Measurements from ENCODE around the gene CD96. TPM values are rescaled to one million over a fixed set of nuclear protein-coding genes. Genes with fewer than 3 reads are reported as not detected.
"Not testable (repeated sequence)": the region's sequence is repeated elsewhere in the genome, so short reads cannot be mapped to it uniquely, and the experiment has no call there.

CD96 gene
- total RNA-seq, 1 donor from 2014 or later = not detected

GRCh38 chr3:111542611-111543300 is 759 bp downstream of the CD96 start:
- H3K4me1 Mint-ChIP-seq = peaks cover 15% of the 10 kb centered on the region
- H3K36me3 Mint-ChIP-seq (ENCODE audit: low read depth) = no peaks in the 10 kb centered on the region
- H3K9me3 Mint-ChIP-seq = no peaks in the 10 kb centered on the region
- DNase-seq (ENCODE audit: low read depth, low spot score) = no peak
- H3K27me3 Mint-ChIP-seq (ENCODE audit: low read depth) = no peaks in the 10 kb centered on the region
- no peak overlapping the region for H3K27ac Mint-ChIP-seq (ENCODE audit: unreplicated experiment)
- no peak overlapping the region for H3K4me3 Mint-ChIP-seq
- no peak for TF ChIP-seq CTCF (conservative IDR thresholded peaks at IDR 0.05)

GRCh38 chr3:111545349-111545748 is 3.4 kb downstream of the CD96 start:
- Mint-ChIP-seq H3K4me1 (peaks cover 7% of the 10 kb centered on the region), H3K9me3 (no peaks in the 10 kb centered on the region), H3K4me3 (no peak overlapping the region), H3K36me3 (ENCODE audit: low read depth) (no peaks in the 10 kb centered on the region), H3K27ac (ENCODE audit: unreplicated experiment) (no peak overlapping the region), H3K27me3 (ENCODE audit: low read depth) (no peaks in the 10 kb centered on the region)
- no peak for DNase-seq (ENCODE audit: low read depth, low spot score)
- TF ChIP-seq CTCF (conservative IDR thresholded peaks at IDR 0.05) = no peak

- H3K27ac Mint-ChIP-seq (ENCODE audit: unreplicated experiment) = no peak overlapping the region
- no peaks in the 10 kb centered on the region for H3K27me3 Mint-ChIP-seq (ENCODE audit: low read depth)
- H3K9me3 Mint-ChIP-seq = no peaks in the 10 kb centered on the region
- TF ChIP-seq CTCF (conservative IDR thresholded peaks at IDR 0.05) = no peak
- no peaks in the 10 kb centered on the region for H3K36me3 Mint-ChIP-seq (ENCODE audit: low read depth)
- no peak for DNase-seq (ENCODE audit: low read depth, low spot score)
- no peak overlapping the region for H3K4me3 Mint-ChIP-seq
- H3K4me1 Mint-ChIP-seq = peaks cover 3% of the 10 kb centered on the region
Measured at GRCh38 chr3:111547631-111548030, 5.6 kb downstream of the CD96 start.

- DNase-seq (ENCODE audit: low read depth, low spot score) = no peak
- no peak overlapping the region for H3K4me3 Mint-ChIP-seq
- peaks cover 3% of the 10 kb centered on the region for H3K4me1 Mint-ChIP-seq
- H3K36me3 Mint-ChIP-seq (ENCODE audit: low read depth) = no peaks in the 10 kb centered on the region
- TF ChIP-seq CTCF (conservative IDR thresholded peaks at IDR 0.05) = no peak
- H3K27me3 Mint-ChIP-seq (ENCODE audit: low read depth) = no peaks in the 10 kb centered on the region
- no peak overlapping the region for H3K27ac Mint-ChIP-seq (ENCODE audit: unreplicated experiment)
- H3K9me3 Mint-ChIP-seq = no peaks in the 10 kb centered on the region
Measured at GRCh38 chr3:111548092-111548491, 6.1 kb downstream of the CD96 start.

GRCh38 chr3:111548756-111549155 is 6.8 kb downstream of the CD96 start:
- Mint-ChIP-seq H3K4me3 (no peak overlapping the region), H3K4me1 (peaks cover 3% of the 10 kb centered on the region), H3K27ac (ENCODE audit: unreplicated experiment) (no peak overlapping the region), H3K36me3 (ENCODE audit: low read depth) (no peaks in the 10 kb centered on the region), H3K9me3 (no peaks in the 10 kb centered on the region), H3K27me3 (ENCODE audit: low read depth) (no peaks in the 10 kb centered on the region)
- DNase-seq (ENCODE audit: low read depth, low spot score) = no peak
- TF ChIP-seq CTCF (conservative IDR thresholded peaks at IDR 0.05) = no peak

- not testable (repeated sequence) for H3K27me3 Mint-ChIP-seq (ENCODE audit: low read depth); DNase-seq (ENCODE audit: low read depth, low spot score); H3K9me3 Mint-ChIP-seq; H3K27ac Mint-ChIP-seq (ENCODE audit: unreplicated experiment); H3K4me3 Mint-ChIP-seq; H3K36me3 Mint-ChIP-seq (ENCODE audit: low read depth); H3K4me1 Mint-ChIP-seq
Measured at GRCh38 chr3:111561902-111562301, 19.9 kb downstream of the CD96 start.
